Endometrial microvascular endothelial cells (primary cell): ENCODE data around the gene DEXI. TPM values are rescaled to one million over a fixed set of nuclear protein-coding genes. Genes with fewer than 3 reads are reported as not detected.

Experiments
- total RNA-seq: library from RNA; depleted of rRNA; stranded (reverse); fragments of >200 nt; gene quantifications from one replicate; pipeline ENCODE4 v1.2.3, GENCODE V29; 2015; ENCODE audit errors: inconsistent ontology term

DEXI gene
- total RNA-seq, 1 donor from 2014 or later: 96.8 TPM

Other genes starting within 250 kb of the DEXI start
- gene TEKT5, start 247.5 kb downstream of the DEXI start, total RNA-seq: not detected
- gene NUBP1, start 198.6 kb downstream of the DEXI start, total RNA-seq: 39.9 TPM
- not detected for gene TVP23A, start 123.7 kb downstream of the DEXI start, total RNA-seq
- gene CIITA, start 65.3 kb downstream of the DEXI start, total RNA-seq: not detected
- 13.7 TPM for gene CLEC16A, start 2.1 kb upstream of the DEXI start, total RNA-seq